GM18867 (cell line): Measurements from ENCODE around the gene PLEKHG3.

Experiments
- ATAC-seq: cut with Tn5 transposase; IDR thresholded peaks from one replicate; pipeline ENCODE4 v1.9.1; 2021; ENCODE audit warnings: mild to moderate bottlenecking, moderate library complexity; ENCODE audit not compliant: unreplicated experiment

Gene PLEKHG3

GRCh38 chr14:64745511-64746091 is 41.4 kb downstream of the PLEKHG3 start:
- ATAC-seq = no peak

DNA sequence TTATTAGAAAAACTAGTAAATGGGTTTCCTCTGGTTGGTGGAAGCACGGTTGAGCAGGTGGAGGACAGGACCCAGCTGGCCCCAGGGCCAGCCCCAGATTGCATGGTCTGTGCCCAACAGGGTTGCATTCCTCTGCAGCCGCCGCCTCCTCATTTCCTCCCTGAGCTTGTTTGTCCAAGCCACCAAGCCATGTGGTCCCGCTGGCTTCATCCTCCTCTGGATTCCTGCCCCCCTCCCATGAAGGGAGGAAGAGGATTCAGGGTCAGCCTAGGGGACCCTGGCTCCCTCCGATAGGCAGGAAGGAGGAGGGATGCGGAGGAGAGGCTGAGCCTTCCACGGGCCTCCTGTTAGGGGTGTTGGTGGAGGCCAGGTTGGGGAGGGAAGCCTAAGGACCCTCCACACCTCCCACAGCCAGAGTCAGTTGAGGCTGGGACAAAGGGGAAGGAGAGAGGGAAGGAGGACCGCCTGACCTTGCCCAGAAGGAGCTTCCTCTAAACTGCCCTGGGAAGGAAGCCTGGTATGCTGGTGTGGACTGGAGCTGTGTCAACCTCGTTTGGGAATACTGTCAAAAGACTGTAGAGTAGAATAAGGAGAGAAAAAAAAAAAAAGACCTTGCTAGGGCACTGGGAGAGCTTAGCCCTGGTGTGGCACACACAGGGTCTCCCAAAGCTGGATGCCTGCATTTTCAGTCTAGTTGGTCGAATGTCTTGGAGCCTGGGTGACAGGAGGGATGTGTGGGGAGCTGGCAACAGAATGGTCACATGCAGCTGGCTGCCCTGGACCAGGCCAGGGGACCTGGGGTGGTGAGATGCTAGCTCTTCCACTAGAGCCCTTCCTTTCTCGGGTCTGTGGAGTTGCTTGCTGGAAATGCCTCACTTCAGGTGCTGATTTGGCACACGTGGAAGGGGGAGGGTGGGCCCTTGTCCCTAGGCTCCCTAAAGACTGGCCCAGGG is 42.4 kb downstream of the PLEKHG3 start:
- ATAC-seq = no peak

- ATAC-seq = no peak
Measured at GRCh38 chr14:64747327-64747726, 43.1 kb downstream of the PLEKHG3 start.

DNA sequence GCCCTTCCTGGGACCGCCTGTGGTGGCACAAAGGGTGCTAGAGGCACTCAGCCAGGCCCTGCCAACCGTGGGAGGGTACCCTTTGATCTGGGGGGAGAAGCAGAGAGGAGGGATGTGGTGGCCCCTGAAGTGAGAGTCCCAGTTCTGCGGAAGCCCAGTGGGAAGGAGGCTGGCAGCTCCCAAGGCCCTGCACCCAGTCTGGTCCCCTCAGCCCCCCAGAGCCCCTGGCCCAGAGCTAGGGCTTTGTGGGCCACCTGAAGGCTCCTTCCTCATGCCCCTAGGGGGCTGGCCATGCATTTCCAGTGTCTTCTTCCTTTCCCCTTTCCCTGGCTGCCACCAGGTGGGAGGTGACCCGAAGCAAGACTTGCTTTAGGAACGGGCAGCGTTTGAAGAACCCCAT is 44.3 kb downstream of the PLEKHG3 start:
- ATAC-seq = no peak

DNA sequence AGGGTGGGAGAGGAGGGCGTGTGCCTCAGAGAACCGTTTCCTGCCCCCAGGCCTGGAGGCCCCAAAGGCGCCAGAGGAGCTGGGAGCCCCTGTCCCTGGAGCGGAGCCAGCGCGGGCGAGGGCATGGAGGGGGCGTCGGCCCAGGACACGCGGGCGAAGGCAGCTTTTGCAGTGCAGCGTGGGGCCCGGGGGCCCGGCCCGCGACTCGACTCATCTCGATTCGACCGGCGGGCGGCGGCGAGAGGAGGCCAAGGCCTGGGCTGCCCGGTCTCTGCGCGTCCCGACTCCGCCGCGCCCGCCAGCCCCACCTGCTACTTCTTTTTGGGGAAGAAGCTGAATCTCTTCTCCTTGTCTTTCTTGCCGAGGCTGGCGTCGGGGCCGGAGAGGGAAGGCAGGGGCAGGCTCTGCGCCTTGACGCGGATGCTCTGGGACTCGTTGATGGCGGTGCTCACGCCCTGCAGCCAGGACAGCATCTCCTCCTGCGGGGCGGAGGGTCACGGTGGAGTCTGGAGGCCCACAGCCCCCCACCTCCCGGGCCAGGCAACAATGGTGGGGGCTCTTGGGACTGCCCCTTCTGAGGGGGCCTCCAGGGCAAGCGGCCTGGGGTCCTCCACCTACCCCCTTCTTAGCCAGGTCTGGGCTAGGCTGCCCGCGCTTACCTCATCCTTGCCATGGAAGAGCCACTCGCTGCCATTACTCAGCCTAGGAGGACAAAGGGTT is 44.9 kb downstream of the PLEKHG3 start:
- no peak for ATAC-seq

DNA sequence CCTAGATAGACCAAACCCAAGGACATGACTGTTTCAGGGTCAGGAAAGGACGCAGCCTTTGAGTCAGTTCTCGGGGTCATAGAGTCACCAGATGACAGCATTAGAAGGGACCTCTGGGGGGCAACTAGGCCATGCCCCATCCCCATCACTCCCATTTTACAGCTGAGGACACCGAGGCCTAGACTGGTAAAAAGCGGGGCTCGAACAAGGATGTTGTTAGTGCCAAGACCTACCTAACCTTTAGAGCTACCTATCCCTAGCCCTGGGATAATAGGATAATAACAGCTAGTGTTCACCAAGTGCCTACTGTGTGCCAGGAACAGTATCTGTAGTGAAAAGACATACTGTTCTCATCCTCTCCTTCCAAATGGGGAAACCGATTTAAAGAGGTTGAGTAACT is 48.7 kb downstream of the PLEKHG3 start:
- no peak for ATAC-seq

DNA sequence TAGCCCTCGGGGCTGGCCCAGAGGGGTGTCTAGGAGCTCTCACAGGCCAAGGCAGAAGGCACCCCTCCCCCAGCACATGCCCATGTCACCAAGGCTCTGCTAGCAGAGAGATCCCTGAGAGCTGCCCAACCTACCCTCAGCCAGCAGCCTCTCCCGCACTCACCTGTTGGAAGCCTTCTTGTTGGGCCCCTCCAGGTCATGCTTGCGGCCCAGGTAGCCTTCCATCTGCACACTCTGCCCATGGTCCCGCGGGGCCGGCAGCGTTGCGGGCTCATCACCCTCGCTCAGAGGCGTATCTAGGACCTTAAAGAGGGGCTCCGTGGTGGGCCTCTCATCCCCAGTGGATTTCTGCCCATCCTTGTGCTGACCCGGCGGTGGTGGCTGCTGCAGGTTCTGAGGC is 49.1 kb downstream of the PLEKHG3 start:
- no peak for ATAC-seq

GRCh38 chr14:64753999-64754398 is 49.8 kb downstream of the PLEKHG3 start:
- ATAC-seq = no peak

GRCh38 chr14:64754685-64755084 is 50.5 kb downstream of the PLEKHG3 start:
- no peak for ATAC-seq

DNA sequence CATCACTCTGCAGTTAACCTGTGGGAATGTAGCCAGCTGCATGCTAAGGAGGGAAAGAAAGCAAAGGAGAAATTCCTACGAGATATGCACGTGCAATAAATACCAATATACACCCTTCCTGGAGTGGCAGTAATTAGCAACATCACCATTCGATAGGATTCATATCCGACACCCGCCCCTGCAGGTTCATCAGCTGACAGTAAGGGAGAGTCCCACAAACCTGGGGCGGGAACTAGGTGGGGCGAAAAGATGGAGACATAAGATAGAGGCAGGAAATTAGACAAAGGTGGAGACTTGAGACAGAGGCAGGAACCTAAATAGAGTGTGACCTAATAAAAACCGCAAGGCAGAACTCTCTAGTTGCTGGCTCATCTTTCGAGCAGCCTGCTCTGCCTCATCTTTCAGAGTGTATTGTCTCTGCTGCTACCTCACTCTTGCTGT is 51.6 kb downstream of the PLEKHG3 start:
- peak; percentile 63 for ATAC-seq

DNA sequence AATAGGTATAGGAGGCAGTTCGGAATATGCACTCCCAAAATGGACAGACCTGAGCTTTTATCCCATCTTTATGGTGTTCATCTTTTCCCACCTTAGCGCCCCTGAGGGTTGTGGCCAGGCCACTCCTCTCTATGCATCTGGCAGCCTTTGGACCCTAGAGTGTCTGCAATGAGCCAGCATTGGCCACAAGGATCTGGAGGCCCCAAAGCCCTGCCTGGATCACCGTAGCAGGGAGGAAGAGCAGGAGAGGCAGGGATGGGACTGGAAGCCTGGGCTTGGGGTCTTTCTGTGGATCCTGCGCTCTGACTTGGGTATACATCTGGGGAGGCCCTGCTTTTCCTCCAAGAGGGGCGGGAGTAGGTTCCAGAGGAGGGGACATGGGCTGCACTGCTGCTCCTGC is 52.5 kb downstream of the PLEKHG3 start:
- ATAC-seq = no peak

- no peak for ATAC-seq
Measured at GRCh38 chr14:64757601-64758000, 53.4 kb downstream of the PLEKHG3 start.

GRCh38 chr14:64758025-64758521 is 53.8 kb downstream of the PLEKHG3 start:
- ATAC-seq = no peak

GRCh38 chr14:64758691-64759554 is 54.7 kb downstream of the PLEKHG3 start:
- ATAC-seq = no peak

DNA sequence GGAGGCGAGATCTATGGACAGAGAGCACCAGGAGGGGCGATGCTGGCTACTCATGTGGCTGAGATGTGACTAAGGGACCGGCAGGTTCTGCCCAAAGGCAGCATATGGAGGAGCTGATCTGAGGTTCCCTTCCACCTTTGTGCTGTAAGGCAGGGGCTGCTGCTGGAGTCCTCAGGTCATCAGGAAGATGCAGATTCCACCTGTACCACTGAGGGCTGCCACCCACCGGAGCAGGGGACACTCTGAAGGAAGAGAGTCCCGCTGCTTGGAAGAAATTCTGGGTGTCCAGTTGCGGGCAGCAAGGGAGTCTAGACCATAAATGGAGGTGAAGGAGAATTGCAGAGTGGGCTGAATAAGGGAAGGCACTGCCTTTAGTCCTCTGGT is 55.3 kb downstream of the PLEKHG3 start:
- no peak for ATAC-seq

DNA sequence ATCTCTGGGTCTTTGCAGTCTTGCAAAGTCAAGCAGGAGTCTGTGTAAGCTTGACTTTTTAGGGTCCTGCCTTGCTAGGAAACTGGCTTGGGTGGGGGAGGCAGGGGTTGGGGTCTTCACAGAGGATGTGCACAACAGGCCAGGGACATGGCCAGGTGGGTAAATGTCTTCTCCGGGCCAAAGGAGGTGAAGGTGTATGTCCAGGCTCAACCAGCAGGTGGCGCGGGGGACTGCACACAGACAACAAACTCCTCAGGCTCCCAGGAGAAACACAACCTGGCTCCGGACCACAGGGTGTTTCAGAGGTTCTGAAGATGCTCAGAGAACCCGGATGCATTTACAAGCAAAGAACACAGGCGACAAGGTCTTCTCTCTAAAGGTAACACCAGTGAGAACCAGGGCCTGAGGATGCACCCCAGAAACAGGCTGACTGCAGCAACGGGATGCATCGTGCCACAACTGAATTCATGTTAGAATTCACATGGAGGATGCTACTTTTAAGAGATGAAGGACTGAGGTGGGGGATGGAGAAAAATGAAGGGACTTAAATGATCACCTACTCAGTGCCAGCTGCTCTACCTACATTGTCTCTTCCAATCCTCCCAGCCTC is 56.0 kb downstream of the PLEKHG3 start:
- ATAC-seq = no peak

DNA sequence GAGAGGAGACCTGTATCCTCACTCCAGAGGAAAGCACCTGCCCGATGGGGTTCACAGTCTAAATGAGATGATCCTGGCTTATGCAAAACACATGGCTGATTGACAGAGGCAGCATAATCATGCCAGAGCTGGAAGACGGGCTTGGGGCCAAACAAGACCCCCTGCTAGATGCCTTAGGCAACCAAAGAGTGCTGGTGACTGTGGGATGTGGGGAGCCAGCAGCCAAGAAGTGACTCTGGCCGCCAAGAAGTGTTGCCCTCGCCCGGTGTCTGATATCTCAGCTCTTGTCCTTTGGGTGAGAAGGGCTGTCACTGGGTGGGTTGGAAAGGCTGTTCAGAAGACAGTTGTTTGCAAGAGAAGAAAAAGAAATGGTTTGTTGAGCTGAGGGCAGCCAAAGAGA is 56.7 kb downstream of the PLEKHG3 start:
- ATAC-seq = no peak

DNA sequence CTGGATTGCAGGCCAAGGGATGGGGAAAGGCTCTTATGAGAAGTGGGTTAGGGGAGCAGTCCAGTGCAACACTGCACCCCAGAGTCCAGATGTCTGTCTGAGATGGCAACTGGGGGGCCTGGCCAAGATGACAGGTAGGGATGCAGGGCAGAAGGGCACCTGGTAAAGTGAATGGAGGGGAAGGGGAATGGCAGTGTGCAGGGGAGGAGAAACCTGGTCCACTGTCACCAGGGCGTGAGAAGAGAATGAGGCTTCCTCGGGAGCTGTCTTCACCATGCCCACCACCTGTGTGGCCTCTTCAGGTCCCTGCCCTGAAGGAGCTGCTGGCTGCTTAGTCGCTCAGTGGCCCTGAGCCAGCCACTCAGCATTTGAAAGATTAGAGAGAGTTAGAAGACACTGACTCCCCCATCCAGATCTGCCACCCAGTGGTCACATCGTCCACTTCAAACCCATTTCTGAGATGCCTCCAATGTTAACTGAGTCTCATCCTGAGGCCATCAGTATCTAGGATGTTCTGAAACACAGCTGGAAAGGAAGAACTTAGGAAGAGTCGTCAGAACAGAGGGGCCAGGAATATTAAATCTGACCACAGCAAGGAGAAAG is 57.3 kb downstream of the PLEKHG3 start:
- ATAC-seq = no peak
